GM21526 (cell line): Measurements from ENCODE around the gene RPL7L1.
"Not testable (repeated sequence)": the region's sequence is repeated elsewhere in the genome, so short reads cannot be mapped to it uniquely, and the experiment has no call there.

Experiments
- ATAC-seq: cut with Tn5 transposase; IDR thresholded peaks from one replicate; pipeline ENCODE4 v1.9.1; 2021; ENCODE audit warnings: moderate library complexity; ENCODE audit not compliant: unreplicated experiment, low FRiP score

RPL7L1 gene

GRCh38 chr6:42890311-42891198 lies 11.1 kb downstream of the RPL7L1 start:
- peak; percentile 84 for ATAC-seq

DNA sequence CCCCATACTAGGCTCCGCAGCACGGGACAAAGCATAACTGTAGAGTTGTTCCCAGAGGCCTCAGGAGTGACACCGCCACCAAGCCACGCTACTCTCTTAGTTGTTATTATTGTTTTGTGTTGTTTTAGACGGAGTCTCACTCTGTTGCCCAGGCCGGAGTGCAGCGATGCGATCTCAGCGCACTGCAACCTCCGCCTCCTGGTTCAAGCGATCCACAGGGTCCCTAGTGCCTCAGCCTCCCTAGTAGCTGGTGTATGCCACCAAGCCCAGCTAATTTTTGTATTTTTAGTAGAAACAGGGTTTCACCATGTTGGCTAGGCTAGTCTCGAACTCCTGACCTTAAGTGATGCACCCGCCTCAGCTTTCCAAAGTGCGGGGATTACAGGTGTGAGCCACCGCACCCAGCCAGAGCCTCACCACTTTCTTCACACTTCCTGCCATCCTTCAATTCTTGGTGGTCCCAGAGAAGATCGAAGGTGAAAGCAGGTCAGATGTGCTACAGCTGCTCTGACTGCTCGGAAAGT lies 11.8 kb downstream of the RPL7L1 start:
- no peak for ATAC-seq

DNA sequence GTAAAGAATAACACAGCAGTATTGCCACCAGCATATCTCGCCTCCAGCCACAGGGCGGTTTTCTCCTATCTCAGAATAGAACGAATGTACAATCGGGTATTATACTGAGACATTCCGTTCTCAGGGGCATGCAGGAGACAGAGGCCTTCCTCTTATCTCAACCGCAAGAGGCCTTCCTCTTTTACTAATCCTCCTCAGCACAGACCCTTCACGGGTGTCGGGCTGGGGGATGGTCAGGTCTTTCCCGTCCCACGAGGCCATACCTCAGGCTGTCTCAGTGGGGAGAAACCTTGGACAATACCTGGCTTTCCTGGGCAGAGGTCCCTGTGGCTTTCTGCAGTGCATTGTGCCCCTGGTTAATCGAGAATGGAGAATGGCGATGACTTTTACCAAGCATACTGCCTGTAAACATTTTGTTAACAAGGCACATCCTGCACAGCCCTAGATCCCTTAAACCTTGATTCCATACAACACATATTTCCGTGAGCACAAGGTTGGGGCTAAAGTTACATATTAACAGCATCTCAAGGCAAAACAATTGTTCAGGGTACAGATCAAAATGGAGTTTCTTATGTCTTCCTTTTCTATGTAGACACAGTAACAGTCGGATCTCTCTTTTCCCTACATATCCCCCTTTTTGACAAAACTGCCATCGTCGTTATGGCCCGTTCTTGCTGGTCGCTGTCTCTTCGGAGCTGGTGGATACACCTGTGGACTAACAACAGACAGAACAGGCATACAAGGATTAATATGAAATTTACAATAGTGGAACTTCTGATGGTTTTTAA lies 14.8 kb downstream of the RPL7L1 start:
- not testable (repeated sequence) for ATAC-seq

DNA sequence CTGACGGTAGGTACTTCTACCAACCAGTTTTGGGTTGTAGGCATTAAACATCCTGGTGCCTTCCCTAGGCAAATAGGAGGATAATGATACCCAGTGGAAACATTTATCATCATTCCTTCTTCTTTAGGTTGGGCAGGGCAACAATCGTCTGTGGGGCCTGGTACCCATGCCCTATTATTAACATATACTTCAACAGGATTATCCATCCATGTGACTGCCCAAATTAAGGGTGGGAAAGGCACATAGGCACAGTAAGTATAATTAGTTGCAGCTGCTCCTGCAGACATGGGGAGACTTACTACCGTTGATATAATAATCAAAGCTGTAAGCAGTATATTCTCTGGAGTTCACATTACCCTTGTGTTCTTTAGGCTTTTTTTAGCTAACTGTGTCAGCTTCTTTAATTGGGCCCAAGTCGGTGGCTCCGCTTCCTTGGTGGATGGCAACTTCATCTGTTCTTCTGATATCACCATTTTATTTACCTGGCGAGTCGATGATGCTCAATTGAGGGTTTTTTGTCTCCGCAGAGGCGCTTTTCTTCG lies 16.8 kb downstream of the RPL7L1 start:
- no peak for ATAC-seq

- no peak for ATAC-seq
Measured at GRCh38 chr6:42898891-42899361, 19.5 kb downstream of the RPL7L1 start.

DNA sequence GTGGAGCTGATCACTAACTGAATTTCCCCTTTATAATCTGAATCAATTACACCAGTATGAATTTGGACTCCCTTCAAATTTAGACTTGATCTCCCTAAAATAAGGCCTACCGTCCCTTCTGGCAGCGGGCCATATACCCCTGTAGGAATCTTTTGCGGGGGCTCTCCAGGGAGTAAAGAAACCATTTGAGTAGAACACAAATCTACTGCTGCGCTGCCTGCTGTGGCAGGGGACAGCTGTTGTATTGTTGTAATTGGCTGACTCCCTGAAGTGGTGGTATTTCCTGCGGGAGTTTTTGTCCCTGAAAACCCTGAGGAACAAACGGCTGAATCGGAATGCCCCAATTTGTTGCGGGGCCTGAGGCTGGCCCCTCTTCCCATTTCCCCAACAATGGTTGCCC lies 20.5 kb downstream of the RPL7L1 start:
- ATAC-seq, result no peak

- peak; percentile 53 for ATAC-seq
Measured at GRCh38 chr6:42901538-42901957, 22.1 kb downstream of the RPL7L1 start.

GRCh38 chr6:42902429-42903263 lies 23.2 kb downstream of the RPL7L1 start:
- ATAC-seq, result not testable (repeated sequence)

GRCh38 chr6:42904467-42904866 lies 25.1 kb downstream of the RPL7L1 start:
- no peak for ATAC-seq

GRCh38 chr6:42907336-42907735 lies 27.9 kb downstream of the RPL7L1 start:
- ATAC-seq, result no peak

DNA sequence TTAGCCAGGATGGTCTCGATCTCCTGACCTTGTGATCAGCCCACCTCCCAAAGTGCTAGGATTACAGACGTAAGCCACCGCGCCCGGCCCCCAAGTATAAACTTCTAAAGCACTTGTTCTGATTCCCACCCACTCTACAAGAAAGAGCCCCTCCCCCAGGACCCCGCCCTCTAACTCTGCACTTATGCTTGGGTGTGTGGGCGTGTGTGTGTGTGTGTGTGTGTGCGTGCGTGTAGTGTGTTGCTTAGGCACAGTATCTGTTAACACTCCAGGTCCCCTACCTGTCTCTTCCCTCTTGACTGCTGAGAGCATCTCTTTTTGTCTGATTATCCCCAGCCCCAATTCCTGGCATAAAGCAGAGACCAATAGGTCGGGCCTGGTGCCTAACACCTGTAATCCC lies 30.4 kb downstream of the RPL7L1 start:
- ATAC-seq, result no peak

GRCh38 chr6:42911171-42912021 lies 32.0 kb downstream of the RPL7L1 start:
- no peak for ATAC-seq

DNA sequence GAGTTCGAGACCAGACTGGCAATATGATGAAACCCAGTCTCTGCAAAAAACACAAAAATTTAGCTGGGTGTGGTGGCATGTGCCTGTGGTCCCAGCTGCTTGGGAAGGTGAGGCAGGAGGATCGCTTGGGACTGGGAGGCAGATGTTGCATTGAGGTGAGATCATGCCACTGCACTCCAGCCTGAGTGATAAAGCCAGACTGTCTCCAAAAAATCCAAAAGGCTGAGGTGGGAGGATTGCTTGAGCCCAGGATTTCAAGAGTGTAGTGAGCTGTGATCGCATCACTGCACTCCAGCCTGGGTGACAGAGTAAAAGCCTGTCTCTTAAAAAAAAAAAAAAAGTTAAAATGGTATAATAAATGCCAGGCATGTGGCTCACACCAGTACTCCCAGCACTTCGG lies 35.1 kb downstream of the RPL7L1 start:
- ATAC-seq, result no peak

GRCh38 chr6:42915732-42916131 lies 36.3 kb downstream of the RPL7L1 start, which contains the start of gene PTCRA:
Gene PTCRA (plus strand): TSS chr6:42916053. CDS start chr6:42916070, 17 bp downstream.
- ATAC-seq, result no peak

GRCh38 chr6:42916288-42916687 lies 36.9 kb downstream of the RPL7L1 start:
- no peak for ATAC-seq

GRCh38 chr6:42921801-42922200 lies 42.4 kb downstream of the RPL7L1 start:
- no peak for ATAC-seq

GRCh38 chr6:42923666-42924065 lies 44.2 kb downstream of the RPL7L1 start:
- ATAC-seq, result no peak

GRCh38 chr6:42925248-42925857 lies 45.9 kb downstream of the RPL7L1 start:
- no peak for ATAC-seq
